H1 (cell line): ENCODE measurements around the gene GPX5. TPM values are rescaled to one million over a fixed set of nuclear protein-coding genes. Genes with fewer than 3 reads are reported as not detected.

Experiments
- CTCF ChIA-PET: fragments of 300-600 bp; sonication (Branson Sonifier 250); formaldehyde crosslinking; loops from one replicate; lab custom pipeline; 2021; ENCODE audit not compliant: partially characterized antibody; lab: Charles Lee
- POLR2A ChIA-PET: fragments of 300-600 bp; sonication (Branson Sonifier 250); formaldehyde crosslinking; loops from one replicate; lab custom pipeline; 2021; ENCODE audit warnings: inconsistent platforms; ENCODE audit not compliant: partially characterized antibody; lab: Charles Lee
- DNase-seq, 2 experiments: peaks; one replicate each; pipeline versions ENCODE4 v3.0.0 to v3.0.0-alpha.2; 2010 to 2022; ENCODE audit warnings: low spot score in 2 of 2, low read depth in 1 of 2, mixed read lengths in 1 of 2
- FAIRE-seq: peaks from 2 replicates; lab custom pipeline; 2011; peaks lifted over from hg19 to GRCh38; lab: Jason Lieb, UNC
- H2AFZ ChIP-seq: 2 replicates; pipeline ENCODE4 v1.8.1; 2012; ENCODE audit warnings: low read length, inconsistent platforms
- H2AK5ac ChIP-seq: 2 replicates; pipeline ENCODE4 v1.6.1; 2013; ENCODE audit warnings: low read depth, low read length
- H2BK120ac ChIP-seq: replicated peaks from 2 replicates; pipeline ENCODE3; 2013; ENCODE audit warnings: low read depth, low read length, inconsistent platforms
- H2BK12ac ChIP-seq: 2 replicates; pipeline ENCODE4 v1.6.1; 2013; ENCODE audit warnings: low read depth, low read length
- H2BK15ac ChIP-seq: 2 replicates; pipeline ENCODE4 v1.6.1; 2013; ENCODE audit warnings: low read length
- H2BK20ac ChIP-seq: 2 replicates; pipeline ENCODE4 v1.6.1; 2013; ENCODE audit warnings: low read length
- H2BK5ac ChIP-seq: 2 replicates; pipeline ENCODE4 v1.6.1; 2013; ENCODE audit warnings: low read depth, low read length
- H3K14ac ChIP-seq: 2 replicates; pipeline ENCODE4 v1.6.1; 2013; ENCODE audit warnings: inconsistent platforms; ENCODE audit not compliant: insufficient read length
- H3K18ac ChIP-seq: 2 replicates; pipeline ENCODE4 v1.6.1; 2013; ENCODE audit warnings: low read length; ENCODE audit errors: extremely low read depth
- H3K23ac ChIP-seq: 2 replicates; pipeline ENCODE4 v1.6.1; 2013; ENCODE audit warnings: inconsistent platforms; ENCODE audit not compliant: insufficient read length
- H3K23me2 ChIP-seq: 2 replicates; pipeline ENCODE4 v1.6.1; 2013; ENCODE audit warnings: low read depth, low read length
- H3K27ac ChIP-seq: 2 replicates; pipeline ENCODE4 v1.6.1; 2011; ENCODE audit warnings: low read depth, low read length, inconsistent platforms
- H3K27me3 ChIP-seq, 4 experiments: replicated peaks in 1 of 4; 1 replicate in 1 of 4; 2 replicates in 3 of 4; pipeline versions ENCODE4 v1.6.1 to v1.8.1; 2011 to 2013; ENCODE audit warnings: low read length in 3 of 4, mild to moderate bottlenecking in 3 of 4, inconsistent platforms in 2 of 4, mixed read lengths in 2 of 4, moderate library complexity in 1 of 4; ENCODE audit not compliant: control insufficient read depth in 3 of 4, insufficient read depth in 3 of 4; ENCODE audit errors: extremely low read depth in 1 of 4
- H3K36me3 ChIP-seq, 4 experiments: 2 replicates each; pipeline versions ENCODE4 v1.6.1 to v1.8.1; 2011 to 2013; ENCODE audit warnings: mild to moderate bottlenecking in 4 of 4, low read length in 3 of 4, moderate library complexity in 2 of 4, control low read depth in 1 of 4, inconsistent platforms in 1 of 4; ENCODE audit not compliant: insufficient read depth in 4 of 4, control insufficient read depth in 2 of 4
- H3K4ac ChIP-seq: replicated peaks from 2 replicates; pipeline ENCODE3; 2013; ENCODE audit warnings: low read length, low read depth, mixed read lengths, inconsistent platforms; ENCODE audit not compliant: insufficient read length
- H3K4me1 ChIP-seq, 4 experiments: replicated peaks in 1 of 4; 1 replicate in 1 of 4; 2 replicates in 3 of 4; pipeline versions ENCODE4 v1.6.1 to v1.8.1; 2011 to 2013; ENCODE audit warnings: low read length in 3 of 4, inconsistent platforms in 2 of 4, mixed read lengths in 1 of 4; ENCODE audit not compliant: insufficient read depth in 4 of 4, control insufficient read depth in 3 of 4
- H3K4me2 ChIP-seq, 2 experiments: 2 replicates each; pipeline versions ENCODE4 v1.6.1 to v1.8.1; 2011 to 2013; ENCODE audit warnings: low read depth in 2 of 2, low read length in 2 of 2, control low read depth in 1 of 2, inconsistent platforms in 1 of 2, mild to moderate bottlenecking in 1 of 2; ENCODE audit not compliant: insufficient read depth in 1 of 2
- H3K4me3 ChIP-seq, 4 experiments: fragments of 200-600, 300-600 bp in 1 of 4; sonication (generic), shearing (Covaris generic), sonication (Bioruptor Twin) in 1 of 4; 2 replicates each; pipeline versions ENCODE4 v1.5.1 to v1.8.1; 2011 to 2016; ENCODE audit warnings: low read length in 4 of 4, low read depth in 3 of 4, control low read depth in 2 of 4, inconsistent platforms in 2 of 4, mild to moderate bottlenecking in 2 of 4, mixed read lengths in 1 of 4, moderate library complexity in 1 of 4; ENCODE audit not compliant: insufficient read depth in 2 of 4; ENCODE audit errors: extremely low read depth in 1 of 4
- H3K56ac ChIP-seq: replicated peaks from 2 replicates; pipeline ENCODE3; 2013; ENCODE audit warnings: low read depth, mild to moderate bottlenecking, mixed read lengths, low read length, inconsistent platforms; ENCODE audit not compliant: insufficient read length
- H3K79me1 ChIP-seq: 2 replicates; pipeline ENCODE4 v1.6.1; 2013; ENCODE audit warnings: low read depth, low read length, control low read depth
- H3K79me2 ChIP-seq, 2 experiments: 2 replicates each; pipeline versions ENCODE4 v1.6.1 to v1.8.1; 2012 to 2013; ENCODE audit warnings: low read length in 2 of 2, mild to moderate bottlenecking in 2 of 2, inconsistent platforms in 1 of 2; ENCODE audit not compliant: insufficient read depth in 2 of 2, control insufficient read depth in 1 of 2
- H3K9ac ChIP-seq, 4 experiments: replicated peaks in 1 of 4; 1 replicate in 1 of 4; 2 replicates in 3 of 4; pipeline versions ENCODE4 v1.6.1 to v1.8.1; 2011 to 2013; ENCODE audit warnings: low read depth in 3 of 4, low read length in 3 of 4, control low read depth in 2 of 4, mild to moderate bottlenecking in 2 of 4, moderate library complexity in 2 of 4, inconsistent platforms in 1 of 4; ENCODE audit errors: extremely low read depth in 1 of 4
- H3K9me3 ChIP-seq, 2 experiments: 2 replicates each; pipeline versions ENCODE4 v1.6.1 to v1.8.1; 2012 to 2013; ENCODE audit warnings: mild to moderate bottlenecking in 2 of 2, moderate library complexity in 2 of 2, control low read depth in 1 of 2, inconsistent platforms in 1 of 2, low read depth in 1 of 2, low read length in 1 of 2, mixed read lengths in 1 of 2; ENCODE audit not compliant: insufficient read depth in 2 of 2
- H4K20me1 ChIP-seq, 2 experiments: replicated peaks in 1 of 2; 2 replicates each; pipeline versions ENCODE3 to v1.8.1; 2011 to 2013; ENCODE audit warnings: inconsistent platforms in 2 of 2, low read length in 2 of 2, mild to moderate bottlenecking in 1 of 2; ENCODE audit not compliant: insufficient read depth in 2 of 2, control insufficient read depth in 1 of 2
- H4K5ac ChIP-seq: 2 replicates; pipeline ENCODE4 v1.6.1; 2013; ENCODE audit warnings: low read length, low read depth, mixed read lengths, inconsistent platforms; ENCODE audit not compliant: insufficient read length
- H4K8ac ChIP-seq: 2 replicates; pipeline ENCODE4 v1.8.0; 2013; ENCODE audit warnings: mild to moderate bottlenecking, moderate library complexity, low read length, inconsistent platforms; ENCODE audit not compliant: insufficient read depth; ENCODE audit errors: extremely low read depth
- H4K91ac ChIP-seq: replicated peaks from 2 replicates; pipeline ENCODE3; 2013; ENCODE audit warnings: low read length, mixed read lengths, inconsistent platforms; ENCODE audit not compliant: insufficient read length
- BRCA1 ChIP-seq: IDR thresholded peaks from 2 replicates; pipeline ENCODE4 v1.6.1; 2012; ENCODE audit warnings: low read depth, low read length, improper control_type of control experiment
- CHD2 ChIP-seq: IDR thresholded peaks from 2 replicates; pipeline ENCODE4 v1.6.1; 2012; ENCODE audit warnings: low read length, improper control_type of control experiment
- EP300 ChIP-seq, 2 experiments: IDR thresholded peaks; 1 replicate in 1 of 2; 2 replicates in 1 of 2; pipeline ENCODE4 v1.6.1; 2011 to 2012; ENCODE audit warnings: low read depth in 2 of 2, low read length in 2 of 2, mild to moderate bottlenecking in 2 of 2, borderline replicate concordance in 1 of 2, inconsistent platforms in 1 of 2, moderate library complexity in 1 of 2
- GABPA ChIP-seq: IDR thresholded peaks from 2 replicates; pipeline ENCODE4 v1.6.1; 2011; ENCODE audit warnings: mild to moderate bottlenecking, low read length, moderate library complexity, borderline replicate concordance; ENCODE audit not compliant: insufficient read depth
- HDAC6 ChIP-seq: IDR thresholded peaks from one replicate; pipeline ENCODE4 v1.7.1; 2012; ENCODE audit warnings: low read depth, mild to moderate bottlenecking, inconsistent platforms, low read length, moderate library complexity
- PHF8 ChIP-seq: fragments of 200-600 bp; sonication (generic); conservative IDR thresholded peaks from 2 replicates; pipeline ENCODE4 v1.7.1; 2012; ENCODE audit warnings: low read depth, mild to moderate bottlenecking, inconsistent platforms, low read length, moderate library complexity
- POLR2A ChIP-seq, 2 experiments: IDR thresholded peaks; 1 replicate in 1 of 2; 2 replicates in 1 of 2; pipeline ENCODE4 v1.6.1; 2011; ENCODE audit warnings: low read depth in 2 of 2, low read length in 2 of 2, mild to moderate bottlenecking in 2 of 2; ENCODE audit errors: control extremely low read depth in 1 of 2
- POLR2AphosphoS5 ChIP-seq: IDR thresholded peaks from 2 replicates; pipeline ENCODE4 v1.6.1; 2011; ENCODE audit warnings: low read depth, low read length
- POU5F1 ChIP-seq: IDR thresholded peaks from 2 replicates; pipeline ENCODE4 v1.6.1; 2011; ENCODE audit warnings: low read depth, mild to moderate bottlenecking, low read length, moderate library complexity
- RFX5 ChIP-seq: IDR thresholded peaks from 2 replicates; pipeline ENCODE4 v1.6.1; 2011; ENCODE audit warnings: low read depth, low read length, improper control_type of control experiment, borderline replicate concordance
- RNF2 ChIP-seq: fragments of 200-900, 300-1000 bp; sonication (generic); IDR thresholded peaks from 2 replicates; pipeline ENCODE4 v1.7.1; 2016; ENCODE audit warnings: borderline replicate concordance, low read depth, mild to moderate bottlenecking, antibody characterized with exemption, low read length; ENCODE audit not compliant: poor library complexity, severe bottlenecking; ENCODE audit errors: missing control alignments
- TAF1 ChIP-seq: IDR thresholded peaks from 2 replicates; pipeline ENCODE4 v1.6.1; 2011; ENCODE audit warnings: mild to moderate bottlenecking, low read depth, low read length
- TAF7 ChIP-seq: optimal IDR thresholded peaks from 2 replicates; pipeline ENCODE3; 2011; ENCODE audit warnings: low read depth, mild to moderate bottlenecking, inconsistent platforms, low read length, moderate library complexity, borderline replicate concordance
- YY1 ChIP-seq: IDR thresholded peaks from 2 replicates; pipeline ENCODE4 v1.6.1; 2011; ENCODE audit warnings: low read depth, mild to moderate bottlenecking, low read length
- WGBS, 2 experiments: shearing (Covaris generic) in 1 of 2; methylation state at CpG; one replicate each; pipeline versions ENCODE4 v1.1.6 to v1.1.7; 2013 to 2015; ENCODE audit warnings: low lambda C conversion rate in 2 of 2, mixed read lengths in 2 of 2, inconsistent platforms in 1 of 2, low coverage in 1 of 2, missing lambda C conversion rate in 1 of 2; ENCODE audit not compliant: insufficient replicate concordance in 2 of 2, insufficient coverage in 1 of 2, insufficient read length in 1 of 2; ENCODE audit errors: extremely low coverage in 1 of 2, missing lambda C conversion rate in 1 of 2; 5-methylcytosine and 5-hydroxymethylcytosine counted together
- polyA plus RNA-seq, 7 experiments: library from polyadenylated mRNA; depleted of rRNA in 3 of 7; stranded (reverse) in 5 of 7; unstranded in 2 of 7; fragments of >200 nt in 5 of 7; fragments of 200-250 nt in 2 of 7; gene quantifications; 1 replicate in 5 of 7; 2 replicates in 1 of 7; 4 replicates in 1 of 7; pipeline versions ENCODE4 v1.2.1 to v1.2.3, GENCODE V29; 2011 to 2013; ENCODE audit warnings: missing spikeins in 2 of 7, mixed read lengths in 2 of 7
- total RNA-seq: library from RNA; stranded (reverse); fragmentation: NEBNext Ultra II Directional; extraction: Animal tissue kit (Norgen Biotek cat#: 25700); gene quantifications from 2 replicates; pipeline ENCODE4 v1.2.1, GENCODE V29; 2021

Gene GPX5
- total and polyA plus RNA-seq, 2 of the 8 experiments (the other 6 are each of a cell fraction or from before 2014, with no cell fraction given): 0.08 TPM; not detected in 1

DNA sequence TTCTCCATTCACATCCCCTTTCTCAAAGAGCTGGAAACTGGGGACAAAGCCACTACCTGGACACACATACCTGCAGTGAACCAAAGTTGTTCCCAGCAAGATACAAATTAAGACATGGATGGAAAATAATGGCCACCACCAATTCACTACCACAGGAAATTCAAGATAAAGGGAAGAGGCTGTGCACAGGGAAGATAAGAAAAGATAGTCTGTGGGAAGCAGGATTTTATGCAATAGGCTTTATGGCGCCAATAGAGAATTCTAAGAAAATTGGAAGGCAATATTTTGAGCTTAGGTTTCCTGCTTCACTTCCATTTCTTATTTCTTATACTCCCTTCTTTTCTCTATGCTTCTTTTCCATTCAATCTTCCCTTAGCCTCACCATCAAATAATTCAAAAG is 19.9 kb upstream of the GPX5 start:
- CTCF ChIA-PET: interaction anchor here (0.6 to 1.9 kb wide), 5 partner anchors 10 to 150 kb away, joined by 3 to 8 read pairs (median 4); partner anchors contain the start of gene GPX6
- 84% methylated on average over 1 of the region's 1 CpG; no CpG with 5 or more reads in 1 of the 2 experiments for WGBS, 2 experiments
- H3K36me3 ChIP-seq: peaks cover 0 to 4% (median 0%) of the 10 kb centered on the region in 4 experiments; a peak in 1 of 8 replicates
- no peak for TF ChIP-seq GABPA
- TF ChIP-seq TAF1: no peak
- TF ChIP-seq POLR2AphosphoS5: no peak
- no peak for TF ChIP-seq TAF7
- TF ChIP-seq POLR2A (IDR thresholded peaks at IDR 0.05; ENCODE audit: control extremely low read depth in 1 of 2, low read depth in 2 of 2, low read length in 2 of 2): no peak
- no peak for TF ChIP-seq PHF8
- TF ChIP-seq YY1: no peak
- TF ChIP-seq HDAC6: no peak
- TF ChIP-seq CHD2: no peak
- TF ChIP-seq RNF2: no peak
- no peak for TF ChIP-seq RFX5
- no peak for TF ChIP-seq EP300 (IDR thresholded peaks at IDR 0.05; ENCODE audit: borderline replicate concordance in 1 of 2, low read depth in 2 of 2, low read length in 2 of 2)
- TF ChIP-seq BRCA1: no peak
- TF ChIP-seq POU5F1: no peak

More for the DNA sequence above, 19.9 kb upstream of the GPX5 start:
- Histone ChIP-seq H3K14ac (no peak overlapping the region), H3K79me1 (no peaks in the 10 kb centered on the region), H4K5ac (no peak overlapping the region), H3K4me1 (peaks cover 3 to 9% (median 5%) of the 10 kb centered on the region in 4 experiments; a peak in 5 of 7 replicates), H3K9me3 (peaks cover 0 to 12% of the 10 kb centered on the region in 2 experiments; a peak in 1 of 4 replicates), H3K4ac (no peak overlapping the region), H3K23ac (no peak overlapping the region), H4K91ac (no peak overlapping the region), H3K27me3 (no peaks in the 10 kb centered on the region), H2AK5ac (no peak overlapping the region), H3K23me2 (no peaks in the 10 kb centered on the region; the same call in 1 of the 2 replicates), H2BK120ac (no peak overlapping the region), H3K56ac (no peak overlapping the region), H2BK15ac (no peak overlapping the region), H4K20me1 (no peaks in the 10 kb centered on the region), H3K9ac (no peak overlapping the region), H2BK12ac (no peak overlapping the region), H3K79me2 (no peaks in the 10 kb centered on the region), H3K18ac (no peak overlapping the region), H4K8ac (no peak overlapping the region), H3K27ac (no peak overlapping the region), H3K4me2 (no peak overlapping the region), H3K4me3 (no peak overlapping the region), H2BK20ac (peak overlapping the region; percentile 43; the same call in 1 of the 2 replicates), H2AFZ (no peak overlapping the region), H2BK5ac (no peak overlapping the region)
- POLR2A ChIA-PET: interaction anchor here (1.1 kb wide), 1 partner anchor 17 kb away, joined by 7 read pairs; no protein-coding TSS in a partner anchor
- FAIRE-seq (no peak), DNase-seq (no peak)
